ENCODE results near the gene QKI. TPM values are rescaled to one million over a fixed set of nuclear protein-coding genes. Genes with fewer than 3 reads are reported as not detected.
"Not testable (repeated sequence)": the region's sequence is repeated elsewhere in the genome, so short reads cannot be mapped to it uniquely, and the experiment has no call there.

Gene QKI
- total RNA-seq, 3 donors from 2014 or later (not counting 1 experiment from before 2014, with no cell fraction given): 148 to 174 (median 166) TPM

DNA sequence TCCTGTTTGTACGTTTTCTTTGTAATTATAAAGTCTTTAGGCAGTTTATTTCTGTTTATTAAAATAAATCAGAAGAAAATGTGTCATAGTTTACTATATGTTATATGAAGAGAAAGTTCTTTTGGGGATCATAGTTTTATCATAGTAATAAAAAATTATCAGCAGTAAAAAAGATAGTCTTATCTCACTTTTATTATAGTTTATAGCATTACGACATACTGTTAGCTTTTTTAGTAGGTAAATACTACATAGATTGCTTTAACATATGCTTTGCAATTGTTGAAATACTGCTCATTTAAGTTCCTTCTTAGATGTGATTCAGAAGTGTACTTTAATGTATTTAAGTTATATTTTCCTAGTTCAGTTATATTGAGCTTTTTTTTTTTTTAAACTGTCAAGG lies 13.9 kb downstream of the QKI start:
- H3K4me1 ChIP-seq (ENCODE audit: control insufficient read depth, insufficient read depth, low read length): peaks cover 6% of the 10 kb centered on the region
- Mint-ChIP-seq H3K27me3 (ENCODE audit: low read depth in 2 of 2) (no peaks in the 10 kb centered on the region), H3K4me3 (no peak overlapping the region), H3K36me3 (no peaks in the 10 kb centered on the region), H3K27ac (no peak overlapping the region), H3K9me3 (no peaks in the 10 kb centered on the region), H3K4me1 (peaks cover 43 to 73% of the 10 kb centered on the region in 2 donors)
- intact Hi-C loops (cut with micrococcal nuclease): no loop called here
- ATAC-seq: no peak
- no peak overlapping the region for H3K27ac ChIP-seq (ENCODE audit: low read length)
- no peaks in the 10 kb centered on the region for H3K27me3 ChIP-seq (ENCODE audit: control insufficient read depth, insufficient read depth, low read length)
- TF ChIP-seq CTCF (IDR thresholded peaks at IDR 0.05): no peak
- no peak for DNase-seq
- H3K4me3 ChIP-seq (ENCODE audit: low read length): no peak overlapping the region
- no CpG with 5 or more reads among the region's 2 CpGs for WGBS (ENCODE audit: insufficient coverage)
- H3K9me3 ChIP-seq (ENCODE audit: control insufficient read depth, insufficient read depth, low read length): no peaks in the 10 kb centered on the region
- no peaks in the 10 kb centered on the region for H3K36me3 ChIP-seq (ENCODE audit: control insufficient read depth, insufficient read depth, low read length)

- no peaks in the 10 kb centered on the region for H3K36me3 ChIP-seq (ENCODE audit: control insufficient read depth, insufficient read depth, low read length)
- H3K4me1 ChIP-seq (ENCODE audit: control insufficient read depth, insufficient read depth, low read length): peaks cover 9% of the 10 kb centered on the region
- H3K27ac ChIP-seq (ENCODE audit: low read length): no peak overlapping the region
- no peak overlapping the region for H3K4me3 ChIP-seq (ENCODE audit: low read length)
- Mint-ChIP-seq H3K4me1 (peaks cover 46 to 67% of the 10 kb centered on the region in 2 donors), H3K9me3 (no peaks in the 10 kb centered on the region), H3K36me3 (no peaks in the 10 kb centered on the region), H3K4me3 (no peak overlapping the region), H3K27ac (peak overlapping the region in 1 of 2 donors; percentile 39), H3K27me3 (ENCODE audit: low read depth in 2 of 2) (no peaks in the 10 kb centered on the region)
- no peak for TF ChIP-seq CTCF (IDR thresholded peaks at IDR 0.05)
- intact Hi-C loops (cut with micrococcal nuclease): loop anchor here (1.0 kb wide), 1 partner anchor 117 kb away; no protein-coding TSS in a partner anchor
- DNase-seq (no peak), ATAC-seq (no peak)
- WGBS (ENCODE audit: insufficient coverage): 100% methylated on average over 2 of the region's 2 CpGs
- H3K27me3 ChIP-seq (ENCODE audit: control insufficient read depth, insufficient read depth, low read length): no peaks in the 10 kb centered on the region
- H3K9me3 ChIP-seq (ENCODE audit: control insufficient read depth, insufficient read depth, low read length): no peaks in the 10 kb centered on the region
These were observed 15.4 kb downstream of the QKI start for GRCh38 chr6:163429858-163430448.

DNA sequence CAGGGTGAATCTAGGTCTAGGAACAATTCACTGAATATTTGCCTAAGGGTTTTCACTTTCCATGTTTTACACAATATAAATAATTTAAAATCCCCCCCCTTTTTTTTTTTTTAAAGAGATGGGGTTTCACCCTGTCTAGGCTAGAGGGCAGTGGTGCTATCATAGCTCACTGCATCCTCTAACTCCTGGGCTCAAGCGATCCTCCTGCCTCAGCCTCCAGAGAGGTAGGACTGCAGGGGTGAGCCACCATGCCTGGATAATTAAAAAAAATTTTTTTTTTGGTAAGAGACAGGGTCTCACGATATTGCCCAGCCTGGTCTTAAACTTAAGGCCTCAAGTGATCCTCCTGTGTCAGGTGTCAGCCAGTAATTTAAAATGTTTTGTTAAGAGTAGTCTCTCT lies 17.8 kb downstream of the QKI start:
- no peaks in the 10 kb centered on the region for H3K27me3 Mint-ChIP-seq (ENCODE audit: low read depth in 2 of 2)
- H3K4me1 Mint-ChIP-seq: peaks cover 46 to 62% of the 10 kb centered on the region in 2 donors

DNA sequence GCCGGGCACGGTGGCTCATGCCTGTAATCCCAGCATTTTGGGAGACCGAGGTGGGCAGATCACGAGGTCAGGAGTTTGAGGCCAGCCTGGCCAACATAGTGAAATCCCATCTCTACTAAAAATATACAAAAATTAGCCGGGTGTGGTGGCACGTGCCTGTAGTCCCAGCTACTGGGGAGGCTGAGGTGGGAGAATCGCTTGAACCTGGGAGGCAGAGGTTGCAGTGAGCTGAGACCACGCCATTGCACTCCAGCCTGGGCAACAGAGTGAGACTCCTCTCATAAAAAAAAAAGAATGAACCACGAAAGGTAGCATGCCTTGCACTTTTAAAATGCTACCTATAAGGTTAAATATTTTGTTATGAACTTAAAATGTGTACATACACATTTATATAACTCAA lies 19.0 kb downstream of the QKI start:
- peaks cover 50 to 61% of the 10 kb centered on the region in 2 donors for H3K4me1 Mint-ChIP-seq

More for the DNA sequence above, 17.8 kb downstream of the QKI start:
- Mint-ChIP-seq H3K9me3 (no peaks in the 10 kb centered on the region), H3K36me3 (no peaks in the 10 kb centered on the region), H3K4me3 (no peak overlapping the region), H3K27ac (peak overlapping the region in 1 of 2 donors; percentile 6)
- Histone ChIP-seq H3K27me3 (ENCODE audit: control insufficient read depth, insufficient read depth, low read length) (no peaks in the 10 kb centered on the region), H3K4me1 (ENCODE audit: control insufficient read depth, insufficient read depth, low read length) (peaks cover 6% of the 10 kb centered on the region), H3K27ac (ENCODE audit: low read length) (no peak overlapping the region), H3K4me3 (ENCODE audit: low read length) (no peak overlapping the region), H3K36me3 (ENCODE audit: control insufficient read depth, insufficient read depth, low read length) (no peaks in the 10 kb centered on the region), H3K9me3 (ENCODE audit: control insufficient read depth, insufficient read depth, low read length) (no peaks in the 10 kb centered on the region)
- 100% methylated on average over 2 of the region's 2 CpGs for WGBS (ENCODE audit: insufficient coverage)
- TF ChIP-seq CTCF (IDR thresholded peaks at IDR 0.05): no peak
- no peak for ATAC-seq
- DNase-seq: no peak
- intact Hi-C loops (cut with micrococcal nuclease): no loop called here

More for the DNA sequence above, 19.0 kb downstream of the QKI start:
- H3K27me3 ChIP-seq (ENCODE audit: control insufficient read depth, insufficient read depth, low read length); ATAC-seq; H3K9me3 Mint-ChIP-seq; H3K36me3 Mint-ChIP-seq; H3K36me3 ChIP-seq (ENCODE audit: control insufficient read depth, insufficient read depth, low read length); DNase-seq; H3K9me3 ChIP-seq (ENCODE audit: control insufficient read depth, insufficient read depth, low read length); H3K4me1 ChIP-seq (ENCODE audit: control insufficient read depth, insufficient read depth, low read length); H3K27ac ChIP-seq (ENCODE audit: low read length); H3K4me3 Mint-ChIP-seq; intact Hi-C loops (cut with micrococcal nuclease); H3K4me3 ChIP-seq (ENCODE audit: low read length); H3K27me3 Mint-ChIP-seq (ENCODE audit: low read depth in 2 of 2): not testable (repeated sequence)
- 95% methylated on average over 8 of the region's 9 CpGs for WGBS (ENCODE audit: insufficient coverage)
- peak overlapping the region in 1 of 2 donors; percentile 6 for H3K27ac Mint-ChIP-seq

All from natural killer cell (primary cell).